Kidney epithelial cell (primary cell): ENCODE measurements around the gene TUNAR. TPM values are rescaled to one million over a fixed set of nuclear protein-coding genes. Genes with fewer than 3 reads are reported as not detected.

Source experiments
- DNase-seq: peaks from one replicate; pipeline ENCODE4 v3.0.0-alpha.2; 2010; ENCODE audit warnings: low read depth
- H3K27me3 ChIP-seq: 2 replicates; pipeline ENCODE4 v1.6.0; 2011; ENCODE audit warnings: low read length; ENCODE audit not compliant: control insufficient read depth, insufficient read depth
- H3K36me3 ChIP-seq: 2 replicates; pipeline ENCODE4 v1.5.1; 2011; ENCODE audit warnings: low read length; ENCODE audit not compliant: control insufficient read depth, insufficient read depth
- H3K4me3 ChIP-seq: 2 replicates; pipeline ENCODE4 v1.5.1; 2011; ENCODE audit warnings: low read depth, mild to moderate bottlenecking, control low read depth, low read length
- total RNA-seq: library from RNA; depleted of rRNA; stranded (reverse); fragments of >200 nt; gene quantifications from 2 replicates; pipeline ENCODE4 v1.2.3, GENCODE V29; 2015
- TF ChIP-seq, protein P1 (sequence below): IDR thresholded peaks from 2 replicates; pipeline ENCODE4 v1.5.1; 2011; ENCODE audit warnings: mild to moderate bottlenecking, moderate library complexity, low read length, control low read depth, inconsistent platforms; ENCODE audit not compliant: insufficient read depth, poor library complexity, severe bottlenecking

The TUNAR gene
- total RNA-seq, 1 donor from 2014 or later, result 0.50 TPM

DNA sequence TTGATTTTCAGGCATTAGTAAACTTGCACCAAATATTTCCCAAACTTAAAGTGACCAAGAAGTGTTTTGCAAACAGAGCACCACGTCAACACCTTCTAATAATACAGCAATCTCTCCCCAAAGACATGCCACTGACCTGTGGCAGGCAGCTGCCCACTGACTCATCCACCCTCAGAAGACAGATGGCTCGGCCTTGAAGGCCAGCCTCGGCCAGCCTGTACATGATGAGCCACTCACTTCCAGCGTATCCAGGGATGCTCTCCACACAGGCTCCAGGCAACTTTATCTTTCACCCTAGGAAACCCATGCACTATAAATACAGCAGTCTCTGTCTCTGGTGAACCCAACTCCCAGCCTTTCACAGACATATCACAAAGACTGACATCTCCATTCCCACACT, 62.7 kb downstream of the TUNAR start:
- H3K27me3 ChIP-seq, result no peaks in the 10 kb centered on the region
- no peak overlapping the region for H3K4me3 ChIP-seq
- H3K36me3 ChIP-seq, result no peaks in the 10 kb centered on the region
- TF ChIP-seq, protein P1, sequence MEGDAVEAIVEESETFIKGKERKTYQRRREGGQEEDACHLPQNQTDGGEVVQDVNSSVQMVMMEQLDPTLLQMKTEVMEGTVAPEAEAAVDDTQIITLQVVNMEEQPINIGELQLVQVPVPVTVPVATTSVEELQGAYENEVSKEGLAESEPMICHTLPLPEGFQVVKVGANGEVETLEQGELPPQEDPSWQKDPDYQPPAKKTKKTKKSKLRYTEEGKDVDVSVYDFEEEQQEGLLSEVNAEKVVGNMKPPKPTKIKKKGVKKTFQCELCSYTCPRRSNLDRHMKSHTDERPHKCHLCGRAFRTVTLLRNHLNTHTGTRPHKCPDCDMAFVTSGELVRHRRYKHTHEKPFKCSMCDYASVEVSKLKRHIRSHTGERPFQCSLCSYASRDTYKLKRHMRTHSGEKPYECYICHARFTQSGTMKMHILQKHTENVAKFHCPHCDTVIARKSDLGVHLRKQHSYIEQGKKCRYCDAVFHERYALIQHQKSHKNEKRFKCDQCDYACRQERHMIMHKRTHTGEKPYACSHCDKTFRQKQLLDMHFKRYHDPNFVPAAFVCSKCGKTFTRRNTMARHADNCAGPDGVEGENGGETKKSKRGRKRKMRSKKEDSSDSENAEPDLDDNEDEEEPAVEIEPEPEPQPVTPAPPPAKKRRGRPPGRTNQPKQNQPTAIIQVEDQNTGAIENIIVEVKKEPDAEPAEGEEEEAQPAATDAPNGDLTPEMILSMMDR, result no peak
- no peak for DNase-seq

DNA sequence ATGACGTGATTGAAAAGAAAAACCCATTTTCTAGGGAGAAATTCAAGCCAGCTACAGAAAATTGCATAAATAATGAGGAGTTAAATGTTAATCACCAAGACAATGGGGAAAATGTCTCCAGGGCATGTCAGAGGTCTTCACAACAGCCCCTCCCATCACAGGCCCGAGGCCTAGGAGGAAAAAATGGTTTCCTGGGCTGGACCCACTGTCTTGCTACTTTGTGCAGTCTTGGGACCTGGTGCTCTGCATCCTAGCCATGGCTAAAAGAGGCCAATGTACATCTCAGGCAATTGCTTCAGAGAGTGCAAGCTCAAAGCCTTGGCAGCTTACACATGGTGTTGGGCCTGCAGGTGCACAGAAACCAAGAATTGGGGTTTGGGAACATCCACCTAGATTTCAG, 65.3 kb downstream of the TUNAR start:
- Histone ChIP-seq H3K4me3 (no peak overlapping the region), H3K27me3 (no peaks in the 10 kb centered on the region), H3K36me3 (no peaks in the 10 kb centered on the region)
- no peak for DNase-seq
- TF ChIP-seq, protein P1, result no peak

DNA sequence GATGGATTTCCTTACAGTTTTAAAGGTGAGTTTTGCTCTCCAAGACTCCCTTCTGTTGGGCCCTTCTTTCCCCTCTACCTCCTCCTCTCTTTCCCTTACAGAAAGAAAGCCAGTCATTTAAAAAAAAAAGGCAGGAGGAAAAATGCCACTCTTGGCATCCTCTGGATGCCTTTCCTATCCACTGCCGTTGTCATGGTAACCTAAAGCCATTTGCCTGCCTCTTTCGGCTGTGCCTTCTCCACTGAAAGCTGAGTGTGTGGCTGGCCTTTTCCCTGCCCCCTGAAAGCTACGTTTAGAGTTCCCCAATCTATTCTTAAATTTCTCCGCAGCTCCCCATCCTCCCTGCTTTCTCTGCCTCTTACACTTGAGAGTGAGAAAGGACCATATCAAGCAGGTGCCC, 67.1 kb downstream of the TUNAR start:
- TF ChIP-seq, protein P1, result no peak
- Histone ChIP-seq H3K36me3 (no peaks in the 10 kb centered on the region), H3K4me3 (no peak overlapping the region), H3K27me3 (no peaks in the 10 kb centered on the region)
- DNase-seq, result no peak

DNA sequence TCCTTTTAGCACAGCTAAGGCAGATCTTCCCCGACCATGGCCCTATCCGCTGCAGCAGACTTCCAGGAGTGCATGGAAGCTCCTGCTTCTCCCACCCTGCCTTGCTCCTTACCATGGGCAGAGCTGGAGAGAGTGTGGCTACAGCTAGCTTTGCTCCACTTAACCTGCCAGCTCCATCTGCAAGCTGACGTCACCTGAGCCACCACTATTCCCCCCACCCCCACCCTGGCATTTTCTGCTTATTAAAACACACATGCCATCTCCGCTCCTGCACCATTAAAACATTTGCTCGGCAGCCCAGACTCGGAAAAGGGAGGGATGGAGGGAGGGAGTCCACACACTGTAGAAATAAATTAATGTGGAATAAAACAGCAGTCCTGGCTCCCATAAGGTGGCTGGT, 67.8 kb downstream of the TUNAR start:
- TF ChIP-seq, protein P1, result no peak
- no peak for DNase-seq
- H3K4me3 ChIP-seq, result no peak overlapping the region
- no peaks in the 10 kb centered on the region for H3K27me3 ChIP-seq
- H3K36me3 ChIP-seq, result no peaks in the 10 kb centered on the region

DNA sequence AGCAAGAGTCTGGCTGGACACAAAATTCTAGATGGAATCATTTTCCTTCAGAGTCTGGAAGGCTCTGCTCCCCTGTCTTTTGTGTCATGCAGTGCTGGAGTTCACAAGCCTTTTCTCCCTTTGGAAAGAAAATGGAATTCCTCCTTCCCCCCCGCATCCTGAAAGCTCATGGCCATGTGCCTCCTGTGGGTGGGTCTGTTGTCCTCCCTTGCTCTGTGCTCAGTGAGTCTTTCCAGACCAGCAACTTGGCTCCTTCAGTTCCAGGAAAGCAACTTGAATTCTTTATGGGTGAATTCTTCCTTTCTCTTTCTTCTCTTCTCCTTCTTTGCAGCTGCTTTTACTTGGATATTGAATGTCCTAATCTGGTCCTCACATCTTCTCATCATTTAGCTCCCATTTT, 70.2 kb downstream of the TUNAR start:
- no peaks in the 10 kb centered on the region for H3K36me3 ChIP-seq
- H3K27me3 ChIP-seq, result no peaks in the 10 kb centered on the region
- TF ChIP-seq, protein P1, result no peak
- H3K4me3 ChIP-seq, result no peak overlapping the region
- no peak for DNase-seq

DNA sequence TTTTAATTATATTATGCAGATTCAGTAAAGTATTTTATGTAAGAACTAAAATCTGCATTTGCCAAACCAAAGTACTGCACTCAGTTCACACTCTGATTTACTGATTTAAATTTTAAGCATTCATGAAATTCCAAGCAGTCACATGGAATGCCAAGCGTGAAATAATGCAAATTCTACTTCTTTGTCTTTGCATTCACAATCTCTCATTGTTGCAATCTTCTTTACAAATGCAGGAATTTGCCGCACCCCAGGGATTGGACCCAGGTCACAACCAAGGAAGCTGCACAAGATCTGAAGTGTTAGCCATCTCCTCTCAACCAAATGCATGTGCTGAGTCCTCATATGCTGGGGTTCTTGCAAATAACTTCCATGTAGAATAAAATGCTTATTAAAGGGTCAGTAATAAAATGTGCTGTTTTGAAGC, 71.9 kb downstream of the TUNAR start:
- no peak for DNase-seq

More for the DNA sequence above, 71.9 kb downstream of the TUNAR start:
- Histone ChIP-seq H3K27me3 (no peaks in the 10 kb centered on the region), H3K4me3 (no peak overlapping the region), H3K36me3 (no peaks in the 10 kb centered on the region)
- TF ChIP-seq, protein P1, result no peak
